HUDEP-2 (cell line): ENCODE measurements around the gene SLC5A10.

Experiments
- DNase-seq, 76 experiments: peaks; one replicate each; lab custom pipeline; 2025; ENCODE audit not compliant: unreplicated experiment in 76 of 76; lab: John Stamatoyannopoulos, UW

The SLC5A10 gene

DNA sequence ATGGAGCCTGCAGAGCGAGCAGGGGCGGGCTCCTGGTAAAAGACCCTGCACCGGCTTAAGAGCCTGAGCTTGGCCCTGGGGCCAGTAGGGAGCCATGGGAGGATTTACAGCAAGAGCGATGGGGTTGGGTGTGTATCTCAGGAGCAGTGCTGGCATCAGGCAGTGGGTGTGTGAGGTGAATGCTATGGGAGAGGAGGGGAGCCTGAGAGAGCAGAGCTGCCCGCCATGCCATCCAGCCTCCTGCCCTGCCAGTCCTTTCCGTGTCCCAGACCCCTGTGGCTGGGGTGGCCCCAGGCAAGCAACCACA is 29.3 kb downstream of the SLC5A10 start:
- DNase-seq, result no peak

DNA sequence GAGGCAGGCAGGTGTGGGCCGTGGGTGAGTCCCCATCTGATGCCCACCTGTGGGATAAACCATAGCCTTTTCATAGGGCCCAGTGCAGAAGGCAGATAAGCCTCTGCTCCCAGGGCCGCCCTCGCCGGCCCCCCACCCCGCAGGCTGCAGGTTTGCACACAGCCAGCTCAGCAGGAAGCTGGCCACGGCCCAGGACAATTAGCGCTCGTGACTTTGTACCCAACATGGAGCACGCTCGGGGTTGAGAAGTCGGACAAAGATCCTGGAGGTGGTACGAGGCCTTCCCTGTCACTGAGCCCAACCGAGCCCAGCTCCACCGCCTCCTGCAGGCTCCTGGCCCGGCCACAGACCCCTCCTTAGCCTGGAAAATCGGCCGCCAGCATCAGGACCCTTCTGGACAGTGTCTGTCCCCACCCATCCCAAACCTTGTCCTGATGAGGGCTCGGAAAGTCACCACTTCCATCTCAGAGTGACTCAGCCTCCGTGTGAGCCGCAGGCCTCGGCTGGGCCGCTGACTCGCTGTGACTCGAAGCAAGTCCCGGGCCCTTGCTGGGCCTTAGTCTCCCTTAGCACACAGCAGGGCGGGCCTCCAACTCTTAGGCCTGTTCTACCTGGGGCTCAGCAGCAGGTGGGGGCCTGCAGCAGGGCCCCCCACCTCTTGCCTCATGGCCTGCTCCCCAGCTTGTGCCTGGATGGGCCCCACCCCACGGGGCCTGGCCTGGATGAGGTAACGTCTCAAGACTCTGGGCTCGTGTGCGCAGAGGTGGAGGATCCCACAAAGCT is 29.9 kb downstream of the SLC5A10 start:
- no peak for DNase-seq

DNA sequence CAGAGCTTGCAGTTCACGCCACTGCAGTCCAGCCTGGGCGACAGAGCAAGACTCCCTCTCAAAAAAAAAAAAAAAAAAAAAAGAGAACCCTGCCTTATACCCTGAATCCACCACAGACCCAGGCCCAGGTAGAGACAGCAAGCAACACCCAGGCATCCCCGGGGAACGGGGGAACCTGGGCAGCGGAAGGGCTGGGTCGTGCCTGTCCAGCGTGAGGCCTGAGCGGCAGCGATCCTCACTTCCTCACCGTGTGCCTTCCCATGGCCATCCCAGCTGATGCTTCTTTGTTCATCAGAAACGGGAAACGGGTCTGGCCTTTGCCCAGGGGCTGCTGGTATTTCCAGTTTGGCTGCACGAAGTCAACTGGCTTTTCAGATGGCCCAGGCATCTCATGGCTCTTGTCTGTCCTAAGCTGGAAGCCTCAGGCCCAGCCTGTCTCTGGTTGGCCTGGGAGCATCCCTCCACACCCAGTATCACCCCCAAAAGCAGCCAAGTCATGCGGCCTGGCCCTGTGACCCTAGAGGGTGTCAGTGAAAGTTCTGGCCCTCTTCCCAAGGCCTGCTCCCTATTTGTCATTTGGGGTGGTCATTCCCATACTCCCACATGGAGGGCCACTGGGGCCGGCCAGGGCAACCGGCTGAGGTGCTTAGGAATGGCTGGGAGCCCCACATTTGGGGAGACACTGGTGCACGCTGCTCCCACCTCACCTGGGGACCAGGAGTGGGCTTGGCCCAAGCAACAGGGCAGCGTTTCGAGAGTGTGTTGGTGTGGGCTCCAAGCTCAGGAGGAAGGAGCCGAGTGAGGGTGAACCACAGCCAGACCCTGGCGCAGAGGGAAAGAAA is 32.5 kb downstream of the SLC5A10 start:
- DNase-seq, result no peak

DNA sequence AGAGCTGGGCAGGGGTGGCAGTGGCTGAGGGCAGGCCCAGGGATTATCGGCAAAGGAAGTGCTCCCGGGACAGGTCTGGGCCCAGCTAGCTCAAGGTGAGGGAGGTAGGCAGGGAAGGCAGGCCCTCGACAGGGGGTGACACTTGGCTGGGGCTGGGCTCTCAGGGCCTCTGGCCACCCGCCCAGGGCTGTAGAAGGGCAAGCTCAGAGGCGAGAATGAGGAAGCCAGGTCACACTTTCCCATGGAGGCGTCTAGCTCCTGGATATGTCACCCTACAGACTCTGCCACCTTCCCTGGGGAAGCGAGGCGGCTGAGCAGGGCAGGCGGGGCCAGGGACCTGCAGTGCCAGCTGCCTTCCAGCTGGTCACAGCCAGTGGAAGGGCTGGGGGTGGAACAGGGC is 33.5 kb downstream of the SLC5A10 start:
- DNase-seq, result no peak

DNA sequence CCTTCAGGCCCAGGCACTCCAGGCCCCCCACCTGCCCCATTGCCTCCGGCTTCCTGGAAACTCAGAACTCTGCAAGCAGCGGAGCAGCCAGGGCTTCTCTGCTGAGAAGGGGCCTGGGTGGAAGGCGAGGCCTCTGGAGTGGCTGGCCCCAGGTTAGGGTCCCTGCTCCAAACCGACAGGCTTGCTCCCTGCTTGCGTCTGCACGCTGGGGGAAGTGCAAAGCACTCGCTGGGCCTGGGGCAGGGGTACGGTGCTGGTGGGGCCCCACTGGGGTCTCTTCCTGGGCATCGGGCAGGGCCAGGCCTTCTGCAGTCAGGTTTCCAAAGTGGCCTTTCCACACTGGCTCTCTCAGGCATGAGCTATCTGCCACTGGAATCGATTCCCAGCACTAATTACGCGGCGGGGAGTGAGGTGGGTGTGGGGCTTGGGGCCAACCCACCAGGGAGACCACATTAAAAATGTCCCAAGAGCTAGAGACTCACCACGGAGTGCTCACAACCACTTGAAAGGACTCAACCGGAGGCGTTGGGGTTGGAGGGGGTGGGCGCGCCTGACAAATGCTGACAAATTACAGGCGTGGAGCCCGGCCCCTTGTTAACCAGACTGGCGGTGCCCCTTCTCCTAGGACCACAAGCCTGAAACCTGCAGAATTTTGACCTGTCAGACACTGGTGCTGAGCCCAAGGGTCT is 34.7 kb downstream of the SLC5A10 start:
- DNase-seq, result no peak

DNA sequence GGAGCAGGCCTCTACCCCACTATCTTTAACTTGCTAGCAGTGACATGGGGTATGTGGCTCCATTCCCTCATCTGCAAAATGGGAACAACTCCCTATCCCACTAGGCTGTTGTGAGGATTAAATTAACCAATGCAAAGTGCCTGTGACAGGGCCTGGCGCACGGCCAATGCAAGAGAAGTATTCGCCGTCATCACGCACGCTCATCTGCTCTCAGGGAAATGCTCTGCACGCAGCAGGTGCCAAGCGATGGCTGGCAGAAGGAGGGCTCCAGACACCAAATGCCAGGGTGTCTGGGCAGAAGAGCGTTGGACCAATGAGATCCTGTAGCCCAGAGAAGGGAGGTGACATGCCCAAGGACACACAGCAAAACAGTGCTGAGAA is 35.3 kb downstream of the SLC5A10 start:
- DNase-seq, result no peak

DNA sequence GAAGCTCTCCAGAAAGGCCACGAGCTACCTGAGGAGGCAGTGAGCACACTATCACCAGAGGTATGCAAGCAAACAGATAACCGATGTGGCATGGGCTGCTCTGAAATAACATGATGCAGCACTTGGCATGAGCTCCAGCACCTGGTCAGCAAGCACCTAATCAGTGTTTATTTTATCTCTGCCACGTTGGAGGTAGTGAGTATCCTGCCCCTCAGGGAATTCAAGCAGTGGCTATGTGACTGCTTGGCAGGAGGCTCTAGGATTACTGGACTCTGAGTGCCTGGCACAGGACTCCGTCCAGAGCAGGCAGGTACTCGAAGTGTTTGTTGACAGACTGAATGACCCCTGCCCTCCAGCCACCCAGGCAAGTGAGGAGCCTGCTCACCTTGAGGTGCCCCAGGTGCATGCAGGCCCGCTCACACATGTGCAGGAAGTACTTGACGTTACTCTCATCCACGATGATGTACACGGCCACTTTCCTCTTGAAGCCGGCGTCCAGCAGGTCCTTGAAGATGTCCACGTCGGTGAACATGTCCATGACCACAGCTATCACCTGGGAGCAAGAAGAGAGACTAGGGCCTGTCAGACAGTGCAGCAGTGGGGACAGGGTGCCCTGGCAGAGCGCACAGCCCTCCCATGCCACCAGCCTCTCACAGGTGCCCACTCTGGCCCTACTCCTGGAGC is 36.0 kb downstream of the SLC5A10 start:
- DNase-seq, result no peak

DNA sequence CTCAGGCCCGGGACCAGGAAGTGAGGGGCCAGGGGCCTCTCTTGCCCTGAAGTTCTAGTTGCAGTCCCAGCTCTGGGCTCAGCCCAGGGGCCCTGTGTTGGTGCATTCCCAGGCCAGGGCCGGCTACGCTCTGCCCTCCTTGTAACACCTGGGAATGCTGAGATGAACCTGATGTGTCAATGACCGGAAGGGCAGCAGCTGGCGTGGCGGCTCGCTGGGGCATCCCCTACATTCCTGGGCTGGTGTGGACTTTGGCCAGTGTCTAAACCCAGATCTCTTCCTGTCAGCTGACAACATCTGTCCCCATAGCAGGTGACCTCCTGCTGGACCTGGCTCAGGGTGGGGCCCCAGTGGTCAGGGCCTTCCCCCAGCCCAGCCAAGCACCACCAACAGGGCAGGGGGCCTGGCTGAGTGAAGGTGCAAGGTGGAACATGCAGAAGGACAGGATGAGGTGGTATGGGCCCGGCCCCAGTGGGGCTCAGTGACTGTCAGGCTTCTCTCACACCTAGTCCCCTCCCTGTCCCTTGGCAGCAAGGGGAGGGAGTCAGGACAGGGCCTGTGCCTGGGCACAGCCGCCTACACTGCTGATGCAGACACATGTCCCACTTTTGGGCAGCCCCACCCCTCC is 36.7 kb downstream of the SLC5A10 start:
- DNase-seq, result no peak

DNA sequence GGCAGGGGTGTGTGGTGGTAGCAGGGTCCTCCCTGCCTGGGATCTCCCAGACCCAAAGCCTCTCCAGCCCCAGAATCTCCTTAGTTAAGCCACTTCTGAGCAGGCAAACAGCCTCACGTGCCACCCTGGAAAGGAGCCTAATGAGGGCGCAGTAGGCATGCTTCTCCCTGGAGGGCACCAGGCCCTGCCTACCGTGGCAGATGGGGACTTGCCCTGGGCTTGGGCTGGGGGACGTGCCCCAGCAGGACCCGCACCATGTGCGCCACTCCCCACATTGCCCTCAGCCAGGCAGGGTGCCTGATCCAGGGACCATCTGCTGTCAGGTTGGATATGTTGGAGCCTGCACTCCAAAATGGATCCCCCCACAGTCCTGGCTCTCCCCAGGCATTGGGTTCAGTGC is 38.4 kb downstream of the SLC5A10 start:
- no peak for DNase-seq

DNA sequence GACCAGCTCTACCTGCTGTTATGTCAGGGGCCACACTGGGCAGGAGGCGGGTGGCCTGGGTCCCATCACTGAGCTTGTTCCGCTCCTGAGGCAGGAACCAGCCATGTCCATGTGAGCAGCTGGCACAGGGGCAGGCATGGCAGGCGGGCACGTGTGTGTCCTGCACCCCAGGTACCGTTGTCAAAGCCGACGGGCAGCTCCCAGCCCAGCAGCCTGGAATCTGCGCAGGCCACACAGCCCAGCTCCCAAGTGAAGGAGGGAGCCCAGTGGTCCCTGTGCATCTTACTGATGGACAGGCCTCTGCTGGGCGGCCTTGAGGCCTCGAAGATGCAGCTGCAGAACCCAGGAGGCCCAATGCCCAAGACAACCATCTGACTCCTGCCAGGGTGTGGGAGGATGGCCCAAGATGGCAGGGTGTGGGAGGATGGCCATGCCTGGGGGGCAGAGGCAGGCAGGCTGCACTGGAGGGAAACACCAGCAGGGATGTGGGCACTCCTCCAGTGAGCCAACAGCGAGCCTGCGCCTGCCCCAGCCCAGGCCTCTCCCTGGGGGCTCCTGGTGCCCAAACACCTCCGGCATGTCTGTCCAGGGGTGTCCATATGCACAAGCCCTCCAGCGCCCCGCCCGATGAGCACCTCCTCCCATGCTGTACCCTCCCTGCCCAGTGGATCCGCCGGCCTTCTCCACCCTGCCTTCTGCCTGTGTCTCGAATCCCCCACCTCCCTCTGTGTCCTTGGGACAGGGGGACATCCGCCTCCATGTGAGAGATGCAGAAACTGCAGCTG is 39.8 kb downstream of the SLC5A10 start:
- no peak for DNase-seq

DNA sequence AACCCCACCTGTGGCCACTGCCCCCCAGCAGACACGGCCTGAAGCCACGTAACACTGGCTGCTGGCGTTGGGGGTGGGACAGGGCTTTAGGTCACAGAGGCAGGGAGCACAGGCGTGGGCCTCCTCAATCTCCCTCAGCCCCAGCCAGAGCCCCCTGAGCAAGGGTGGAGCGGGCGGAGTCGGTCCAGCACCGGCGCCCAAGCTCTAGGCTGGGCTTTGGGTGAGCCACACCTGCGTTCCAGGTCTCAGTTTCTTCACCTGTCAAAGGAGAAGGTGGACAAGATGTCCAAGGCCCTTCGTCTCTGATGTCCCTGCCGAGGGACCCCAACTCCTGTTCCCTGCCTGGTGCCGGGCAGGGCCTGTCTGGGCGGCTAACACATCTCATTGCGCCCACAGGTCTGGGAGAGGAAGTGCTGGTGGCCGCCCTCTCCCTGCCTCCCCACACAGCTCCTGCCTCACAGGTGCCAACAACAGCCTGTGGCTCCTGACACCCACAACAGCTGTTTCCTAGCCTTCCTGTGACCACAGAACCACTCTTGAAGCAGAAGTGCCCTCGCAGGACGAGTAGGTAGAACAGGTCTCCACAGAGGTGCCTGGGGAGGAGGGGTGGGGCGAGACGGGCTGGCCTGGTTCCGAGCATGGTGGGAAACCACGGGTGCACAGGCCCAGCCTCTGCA is 40.6 kb downstream of the SLC5A10 start:
- no peak for DNase-seq

DNA sequence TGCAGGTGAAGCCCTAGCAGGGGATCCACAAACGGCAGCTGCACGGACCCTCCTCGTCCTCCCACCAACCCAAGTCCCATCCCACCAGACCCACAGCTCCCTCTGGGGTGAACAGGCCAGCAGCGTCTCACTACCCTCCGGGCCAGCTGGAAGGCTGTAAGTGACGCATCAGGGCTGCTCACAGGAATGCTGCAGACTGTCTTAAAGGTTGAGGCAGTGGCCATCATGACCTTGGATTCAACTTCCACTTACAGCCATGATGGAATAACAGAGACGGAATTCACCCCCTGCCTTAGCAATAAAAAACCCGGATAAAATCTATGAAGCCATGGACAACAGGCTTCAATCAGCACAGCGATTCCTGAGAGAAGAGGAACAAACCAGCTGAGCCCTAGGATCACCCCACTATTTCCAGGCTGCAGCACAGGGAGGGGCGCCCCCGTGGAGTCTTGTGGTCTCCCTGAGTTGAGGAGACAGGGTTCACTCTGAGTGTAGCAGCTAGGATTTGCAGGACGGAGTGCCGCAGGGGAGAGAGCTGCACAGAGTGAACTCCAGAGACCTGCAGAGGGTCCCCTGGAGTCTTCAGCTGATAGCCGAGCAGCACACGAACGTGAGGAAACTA is 42.1 kb downstream of the SLC5A10 start:
- no peak for DNase-seq

DNA sequence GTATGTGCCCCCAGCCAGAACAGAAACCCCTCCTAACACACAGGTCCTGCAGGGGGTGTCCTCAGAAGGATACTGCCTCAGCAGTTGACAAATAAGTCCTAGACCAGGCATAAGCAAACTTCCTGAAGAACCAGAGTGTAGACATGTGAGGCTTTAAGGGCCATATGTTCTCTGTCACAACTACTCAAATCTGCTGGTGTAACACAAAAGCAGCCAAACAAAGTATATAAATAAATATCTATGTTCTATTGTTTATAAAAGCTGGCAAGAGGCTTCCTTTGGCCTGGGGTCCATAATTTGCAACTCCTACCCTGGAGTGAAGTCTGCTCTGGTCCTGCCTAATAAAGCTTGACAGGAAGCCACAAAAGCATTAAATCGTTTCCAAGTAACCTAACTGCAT is 42.7 kb downstream of the SLC5A10 start:
- no peak for DNase-seq

DNA sequence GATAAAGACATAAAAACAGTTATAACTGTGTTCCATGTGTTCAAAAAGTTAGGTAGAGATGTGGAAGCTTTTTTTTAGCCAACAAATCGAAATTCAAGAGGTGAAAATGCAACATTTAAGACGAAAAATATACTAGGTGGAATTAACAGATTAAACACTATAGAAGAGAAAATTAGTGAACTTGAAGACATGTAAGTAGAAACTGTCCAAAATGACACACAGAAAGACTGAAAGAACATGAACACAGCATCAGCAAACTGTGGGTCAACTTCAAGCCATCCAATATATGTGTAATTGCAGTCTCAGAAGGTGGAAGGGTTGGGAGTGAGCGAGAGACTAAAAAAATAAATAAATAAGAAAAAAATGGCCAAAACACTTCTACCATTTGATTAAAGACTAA is 43.3 kb downstream of the SLC5A10 start:
- no peak for DNase-seq

DNA sequence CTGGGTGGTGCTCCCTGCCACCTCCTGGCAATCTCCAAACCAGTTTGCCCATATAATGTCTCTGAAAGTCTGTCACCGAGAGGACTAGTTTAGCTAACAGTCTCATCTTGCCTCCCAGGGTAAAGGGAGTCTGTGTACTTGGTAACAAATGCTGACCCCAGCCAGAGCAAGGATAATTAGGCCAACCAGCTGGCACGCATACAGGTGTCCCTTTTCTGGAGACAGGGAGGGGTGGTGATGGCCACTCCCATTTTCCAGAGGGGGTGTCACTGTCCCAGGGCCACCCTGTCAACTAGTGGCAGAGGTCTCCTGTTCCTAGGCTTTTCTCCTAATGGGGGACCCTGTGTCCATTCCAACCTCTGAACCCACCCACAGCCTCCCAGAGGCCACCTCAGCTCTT is 44.5 kb downstream of the SLC5A10 start:
- DNase-seq, result no peak

DNA sequence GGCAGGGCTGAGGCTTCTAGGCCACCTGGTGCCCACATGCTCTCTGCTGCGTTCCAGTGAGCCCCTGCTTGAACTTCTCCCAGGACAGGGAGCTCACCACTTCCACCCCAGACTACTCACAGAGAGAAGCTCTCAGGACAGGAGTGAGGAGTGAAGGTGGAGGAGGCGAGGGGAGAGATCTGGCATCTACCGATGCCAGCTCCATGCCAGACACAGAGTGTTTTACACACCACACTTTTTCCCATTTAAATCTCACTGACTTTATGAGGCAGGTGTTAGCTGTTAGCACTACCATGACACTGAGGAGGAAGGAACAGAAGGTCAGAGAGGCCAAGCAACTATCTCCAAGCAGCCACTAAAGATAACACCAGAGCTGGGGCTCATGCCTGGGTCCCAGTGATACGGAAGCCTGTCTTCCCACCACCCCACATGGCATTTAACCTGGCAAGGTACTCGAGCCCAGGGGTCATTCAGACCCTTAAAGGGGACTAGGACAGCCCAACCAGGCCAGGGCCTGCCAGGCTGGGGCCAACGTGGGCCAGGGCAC is 45.8 kb downstream of the SLC5A10 start:
- DNase-seq, result peak in 39 of 76 experiments; percentile 3 to 64 (median 27)

DNA sequence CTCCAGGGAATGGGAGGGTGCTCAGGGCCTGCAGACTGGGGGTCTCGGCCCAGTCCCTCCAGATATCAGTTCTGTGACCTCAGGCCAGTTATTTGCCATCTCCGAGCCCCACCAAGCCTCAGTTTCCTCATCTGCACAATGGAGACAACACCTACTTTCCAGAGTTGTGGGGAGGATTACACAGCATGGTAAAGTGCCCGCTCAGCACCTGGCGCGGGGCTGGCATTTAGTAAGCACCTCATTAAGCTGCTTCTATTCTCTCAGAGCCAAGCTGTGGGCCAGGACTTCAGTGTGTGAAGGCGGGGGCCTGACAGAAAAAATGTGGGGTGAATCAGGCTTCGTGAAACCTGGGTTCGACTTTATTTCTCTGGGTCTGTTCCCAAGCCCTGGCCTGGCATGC is 47.4 kb downstream of the SLC5A10 start:
- DNase-seq, result no peak

DNA sequence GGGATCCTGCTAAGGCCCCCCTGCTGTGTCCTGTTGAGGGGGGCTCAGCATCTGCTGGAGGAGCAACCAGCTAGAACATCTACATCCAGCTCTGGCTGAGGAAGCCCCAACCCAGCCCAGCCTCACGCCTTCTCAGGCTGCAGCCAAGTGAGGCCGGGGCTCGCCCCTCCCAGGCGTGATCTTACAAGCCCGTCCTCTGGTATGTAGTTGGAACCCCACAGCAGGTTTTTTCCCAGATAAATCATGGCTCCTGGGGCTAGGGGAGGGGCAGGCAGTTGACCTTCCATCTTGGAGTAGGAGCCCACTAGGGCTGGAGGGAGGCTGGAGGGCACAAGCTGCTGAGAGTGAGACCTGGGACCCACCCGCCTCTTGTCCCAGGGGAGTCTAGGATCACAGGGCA is 47.9 kb downstream of the SLC5A10 start:
- DNase-seq, result no peak
